Measurements from ENCODE around the gene EXPH5. TPM values are rescaled to one million over a fixed set of nuclear protein-coding genes. Genes with fewer than 3 reads are reported as not detected.

EXPH5 gene
- polyA plus RNA-seq, 1 donor = 1.1 TPM

DNA sequence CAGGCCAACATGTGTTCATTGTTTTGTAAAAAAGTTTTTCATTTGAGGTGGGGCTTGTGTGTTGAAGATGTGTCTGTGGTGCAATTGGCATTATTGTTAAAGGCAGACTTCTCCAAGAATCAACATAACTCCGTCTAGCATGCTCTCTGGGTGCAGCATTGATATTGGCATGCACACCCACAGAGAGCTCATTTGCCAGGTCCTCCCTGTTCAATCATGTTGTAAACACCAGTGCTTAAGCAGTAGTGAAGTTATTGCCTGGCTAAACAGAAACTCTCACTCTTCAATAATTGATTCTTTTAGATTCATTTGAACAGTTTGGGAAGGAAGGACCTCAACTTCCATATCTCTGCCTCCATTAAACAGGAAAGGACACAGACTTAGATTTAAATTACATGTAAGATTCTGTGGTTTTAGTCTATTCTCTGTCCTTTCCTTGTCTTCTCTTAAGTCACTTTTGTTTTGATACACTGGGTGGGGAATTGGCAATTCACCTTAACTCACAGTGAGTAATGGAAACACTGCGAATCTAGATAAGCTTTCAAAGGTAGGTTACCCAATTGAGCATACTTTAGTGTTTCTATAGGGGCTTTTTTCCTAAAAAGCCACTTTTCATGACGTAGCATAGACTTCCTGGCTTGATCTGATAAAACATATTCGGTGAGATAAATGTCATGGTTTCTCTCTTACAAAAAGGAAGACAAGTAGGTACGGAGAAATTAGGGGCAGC lies 30.8 kb upstream of the EXPH5 start:
- Histone ChIP-seq H3K4me1 (ENCODE audit: control insufficient read depth, insufficient read depth, low read length) (no peaks in the 10 kb centered on the region), H3K4me3 (ENCODE audit: low read length) (no peak overlapping the region), H3K9me3 (ENCODE audit: control insufficient read depth, low read depth, low read length) (peaks cover 13% of the 10 kb centered on the region), H3K27me3 (ENCODE audit: control insufficient read depth, insufficient read depth, low read length) (peaks cover 62% of the 10 kb centered on the region), H3K27ac (ENCODE audit: low read length) (no peak overlapping the region), H3K36me3 (ENCODE audit: control insufficient read depth, insufficient read depth, low read length) (no peaks in the 10 kb centered on the region)
- WGBS (ENCODE audit: insufficient coverage, low lambda C conversion rate) = no CpG with 5 or more reads among the region's 5 CpGs
- no peak for DNase-seq

DNA sequence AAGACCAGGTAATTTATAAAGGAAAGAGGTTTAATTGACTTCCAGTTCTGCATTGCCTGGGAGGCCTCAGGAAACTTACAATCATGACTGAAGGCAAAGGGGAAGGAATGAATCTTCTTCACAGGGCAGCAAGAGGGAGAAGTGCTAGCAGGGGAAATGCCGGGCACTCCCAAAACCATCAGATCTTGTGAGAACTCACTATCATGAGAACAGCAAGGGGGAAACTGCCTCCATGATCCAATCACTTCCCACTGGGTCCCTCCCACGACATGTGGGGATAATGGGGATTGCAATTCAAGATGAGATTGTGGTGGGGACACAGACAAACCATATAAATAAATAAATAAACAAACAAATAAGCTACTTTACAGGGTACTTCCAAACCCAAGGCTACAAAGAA lies 28.8 kb upstream of the EXPH5 start:
- Histone ChIP-seq H3K36me3 (ENCODE audit: control insufficient read depth, insufficient read depth, low read length) (no peaks in the 10 kb centered on the region), H3K9me3 (ENCODE audit: control insufficient read depth, low read depth, low read length) (no peaks in the 10 kb centered on the region), H3K27me3 (ENCODE audit: control insufficient read depth, insufficient read depth, low read length) (peaks cover 61% of the 10 kb centered on the region), H3K27ac (ENCODE audit: low read length) (no peak overlapping the region), H3K4me1 (ENCODE audit: control insufficient read depth, insufficient read depth, low read length) (no peaks in the 10 kb centered on the region), H3K4me3 (ENCODE audit: low read length) (no peak overlapping the region)
- no peak for DNase-seq
- WGBS (ENCODE audit: insufficient coverage, low lambda C conversion rate) = no CpG with 5 or more reads among the region's 2 CpGs

GRCh38 chr11:108620958-108621772 lies 27.6 kb upstream of the EXPH5 start:
- H3K9me3 ChIP-seq (ENCODE audit: control insufficient read depth, low read depth, low read length) = no peaks in the 10 kb centered on the region
- peak; percentile 7 to 39 for DNase-seq
- H3K27me3 ChIP-seq (ENCODE audit: control insufficient read depth, insufficient read depth, low read length) = peaks cover 66% of the 10 kb centered on the region
- H3K4me1 ChIP-seq (ENCODE audit: control insufficient read depth, insufficient read depth, low read length) = no peaks in the 10 kb centered on the region
- H3K36me3 ChIP-seq (ENCODE audit: control insufficient read depth, insufficient read depth, low read length) = no peaks in the 10 kb centered on the region
- no peak overlapping the region for H3K27ac ChIP-seq (ENCODE audit: low read length)
- 100% methylated on average over 1 of the region's 2 CpGs for WGBS (ENCODE audit: insufficient coverage, low lambda C conversion rate)
- H3K4me3 ChIP-seq (ENCODE audit: low read length) = no peak overlapping the region

- H3K4me3 ChIP-seq (ENCODE audit: low read length) = no peak overlapping the region
- no peaks in the 10 kb centered on the region for H3K4me1 ChIP-seq (ENCODE audit: control insufficient read depth, insufficient read depth, low read length)
- peaks cover 49% of the 10 kb centered on the region for H3K27me3 ChIP-seq (ENCODE audit: control insufficient read depth, insufficient read depth, low read length)
- WGBS (ENCODE audit: insufficient coverage, low lambda C conversion rate) = no CpG with 5 or more reads among the region's 1 CpG
- no peak for DNase-seq
- no peaks in the 10 kb centered on the region for H3K9me3 ChIP-seq (ENCODE audit: control insufficient read depth, low read depth, low read length)
- H3K27ac ChIP-seq (ENCODE audit: low read length) = no peak overlapping the region
- H3K36me3 ChIP-seq (ENCODE audit: control insufficient read depth, insufficient read depth, low read length) = no peaks in the 10 kb centered on the region
Measured at GRCh38 chr11:108618529-108618928, 25.0 kb upstream of the EXPH5 start.

DNA sequence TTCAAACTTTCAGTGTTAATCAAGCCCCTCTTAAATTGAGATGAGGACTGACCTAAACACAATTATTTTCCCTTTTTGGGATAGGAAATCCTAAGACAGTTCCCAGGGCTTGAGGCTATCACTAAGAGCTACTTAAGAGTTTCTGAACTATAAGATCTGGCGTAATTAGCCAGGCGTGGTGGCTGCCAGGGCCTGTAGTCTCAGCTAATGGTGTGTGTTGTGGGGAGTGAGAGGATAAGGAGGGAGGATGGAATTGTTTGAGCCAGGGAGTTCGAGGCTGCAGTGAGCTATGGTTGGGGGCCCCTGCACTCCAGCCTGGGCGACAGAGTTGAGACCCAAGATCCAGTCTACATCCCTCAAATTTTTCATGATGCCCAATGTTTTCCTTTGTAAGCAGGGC lies 23.5 kb upstream of the EXPH5 start:
- Histone ChIP-seq H3K9me3 (ENCODE audit: control insufficient read depth, low read depth, low read length) (no peaks in the 10 kb centered on the region), H3K27me3 (ENCODE audit: control insufficient read depth, insufficient read depth, low read length) (peaks cover 51% of the 10 kb centered on the region), H3K4me3 (ENCODE audit: low read length) (no peak overlapping the region), H3K27ac (ENCODE audit: low read length) (no peak overlapping the region), H3K4me1 (ENCODE audit: control insufficient read depth, insufficient read depth, low read length) (no peaks in the 10 kb centered on the region), H3K36me3 (ENCODE audit: control insufficient read depth, insufficient read depth, low read length) (no peaks in the 10 kb centered on the region)
- WGBS (ENCODE audit: insufficient coverage, low lambda C conversion rate) = no CpG with 5 or more reads among the region's 4 CpGs
- DNase-seq = no peak

DNA sequence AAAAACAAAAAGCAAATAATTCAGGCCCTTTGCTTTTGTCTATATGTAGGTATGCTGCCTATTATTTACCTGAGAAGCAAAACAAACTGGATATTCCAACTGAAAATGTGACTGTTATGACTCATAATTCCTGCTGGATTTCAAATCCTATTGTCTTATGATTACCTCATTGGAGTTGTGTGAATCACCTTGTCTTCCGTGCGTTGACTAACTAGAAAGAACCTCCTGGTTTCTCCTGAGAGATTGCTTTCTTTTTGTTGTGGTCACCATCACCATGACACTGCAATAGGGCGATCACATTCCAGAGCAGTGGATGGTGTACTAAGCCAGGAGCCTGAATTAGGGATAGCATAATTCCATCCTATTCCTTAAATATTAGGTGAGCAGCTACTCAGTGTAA lies 23.0 kb upstream of the EXPH5 start:
- Histone ChIP-seq H3K27me3 (ENCODE audit: control insufficient read depth, insufficient read depth, low read length) (peaks cover 48% of the 10 kb centered on the region), H3K4me3 (ENCODE audit: low read length) (no peak overlapping the region), H3K36me3 (ENCODE audit: control insufficient read depth, insufficient read depth, low read length) (no peaks in the 10 kb centered on the region), H3K4me1 (ENCODE audit: control insufficient read depth, insufficient read depth, low read length) (no peaks in the 10 kb centered on the region), H3K9me3 (ENCODE audit: control insufficient read depth, low read depth, low read length) (no peaks in the 10 kb centered on the region), H3K27ac (ENCODE audit: low read length) (no peak overlapping the region)
- WGBS (ENCODE audit: insufficient coverage, low lambda C conversion rate) = no CpG with 5 or more reads among the region's 3 CpGs
- no peak for DNase-seq

DNA sequence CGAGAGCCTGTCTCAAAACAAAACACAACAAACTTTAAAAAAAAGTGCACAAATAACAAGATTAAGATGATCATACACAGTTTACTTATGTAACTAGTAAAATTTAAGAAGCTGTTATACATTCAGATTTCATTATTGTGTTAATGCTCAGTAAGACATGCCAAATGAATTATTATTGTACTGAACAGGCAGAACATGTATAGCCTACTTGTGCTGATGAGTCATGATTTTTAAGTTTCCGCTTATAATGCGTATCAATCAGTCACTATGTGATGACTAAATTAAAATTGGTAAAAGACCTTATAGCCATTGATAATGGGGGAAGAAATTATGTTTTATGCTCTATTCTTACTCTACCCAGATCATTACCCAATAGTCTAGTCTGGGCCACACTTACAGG lies 20.5 kb upstream of the EXPH5 start:
- no peaks in the 10 kb centered on the region for H3K36me3 ChIP-seq (ENCODE audit: control insufficient read depth, insufficient read depth, low read length)
- no peak overlapping the region for H3K27ac ChIP-seq (ENCODE audit: low read length)
- peaks cover 57% of the 10 kb centered on the region for H3K27me3 ChIP-seq (ENCODE audit: control insufficient read depth, insufficient read depth, low read length)
- DNase-seq = no peak
- no peaks in the 10 kb centered on the region for H3K4me1 ChIP-seq (ENCODE audit: control insufficient read depth, insufficient read depth, low read length)
- no peak overlapping the region for H3K4me3 ChIP-seq (ENCODE audit: low read length)
- H3K9me3 ChIP-seq (ENCODE audit: control insufficient read depth, low read depth, low read length) = no peaks in the 10 kb centered on the region
- 100% methylated on average over 1 of the region's 3 CpGs for WGBS (ENCODE audit: insufficient coverage, low lambda C conversion rate)

- Histone ChIP-seq H3K4me1 (ENCODE audit: control insufficient read depth, insufficient read depth, low read length) (no peaks in the 10 kb centered on the region), H3K27me3 (ENCODE audit: control insufficient read depth, insufficient read depth, low read length) (peaks cover 65% of the 10 kb centered on the region), H3K9me3 (ENCODE audit: control insufficient read depth, low read depth, low read length) (no peaks in the 10 kb centered on the region), H3K4me3 (ENCODE audit: low read length) (no peak overlapping the region), H3K27ac (ENCODE audit: low read length) (no peak overlapping the region), H3K36me3 (ENCODE audit: control insufficient read depth, insufficient read depth, low read length) (no peaks in the 10 kb centered on the region)
- DNase-seq = no peak
- WGBS (ENCODE audit: insufficient coverage, low lambda C conversion rate) = no CpG with 5 or more reads among the region's 5 CpGs
Measured at GRCh38 chr11:108609682-108610081, 16.1 kb upstream of the EXPH5 start.

DNA sequence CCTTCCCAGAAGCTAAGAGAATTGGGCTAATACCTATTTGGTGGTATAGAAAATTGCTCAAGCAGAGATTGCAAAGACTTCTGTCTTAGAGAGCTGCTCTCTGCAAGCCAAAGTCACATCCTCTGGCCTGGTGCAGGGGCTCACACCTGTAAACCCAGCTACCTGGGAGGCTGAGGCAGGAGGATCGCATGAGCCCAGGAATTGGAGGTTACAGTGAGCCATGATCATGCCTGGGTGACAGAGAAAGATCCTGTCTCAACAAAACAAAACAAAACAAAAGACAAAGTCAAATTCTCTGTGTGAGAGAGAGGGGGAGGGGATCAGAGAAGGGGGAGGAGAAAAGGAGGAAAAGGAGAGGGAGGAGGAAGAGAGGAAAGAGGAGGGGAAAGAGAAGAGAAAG lies 15.0 kb upstream of the EXPH5 start:
- no peak overlapping the region for H3K4me3 ChIP-seq (ENCODE audit: low read length)
- no peaks in the 10 kb centered on the region for H3K4me1 ChIP-seq (ENCODE audit: control insufficient read depth, insufficient read depth, low read length)
- no peaks in the 10 kb centered on the region for H3K36me3 ChIP-seq (ENCODE audit: control insufficient read depth, insufficient read depth, low read length)
- H3K27me3 ChIP-seq (ENCODE audit: control insufficient read depth, insufficient read depth, low read length) = peaks cover 71% of the 10 kb centered on the region
- no peaks in the 10 kb centered on the region for H3K9me3 ChIP-seq (ENCODE audit: control insufficient read depth, low read depth, low read length)
- 100% methylated on average over 1 of the region's 1 CpG for WGBS (ENCODE audit: insufficient coverage, low lambda C conversion rate)
- DNase-seq = no peak
- H3K27ac ChIP-seq (ENCODE audit: low read length) = no peak overlapping the region

- 50% methylated on average over 1 of the region's 3 CpGs for WGBS (ENCODE audit: insufficient coverage, low lambda C conversion rate)
- Histone ChIP-seq H3K27ac (ENCODE audit: low read length) (no peak overlapping the region), H3K27me3 (ENCODE audit: control insufficient read depth, insufficient read depth, low read length) (peaks cover 69% of the 10 kb centered on the region), H3K9me3 (ENCODE audit: control insufficient read depth, low read depth, low read length) (no peaks in the 10 kb centered on the region), H3K36me3 (ENCODE audit: control insufficient read depth, insufficient read depth, low read length) (no peaks in the 10 kb centered on the region), H3K4me1 (ENCODE audit: control insufficient read depth, insufficient read depth, low read length) (no peaks in the 10 kb centered on the region), H3K4me3 (ENCODE audit: low read length) (no peak overlapping the region)
- no peak for DNase-seq
Measured at GRCh38 chr11:108606495-108607160, 13.1 kb upstream of the EXPH5 start.

All from large intestine (tissue), 3 donors.